ENCODE measurements around the gene CLMP. TPM values are rescaled to one million over a fixed set of nuclear protein-coding genes. Genes with fewer than 3 reads are reported as not detected.
"Not testable (repeated sequence)": the region's sequence is repeated elsewhere in the genome, so short reads cannot be mapped to it uniquely, and the experiment has no call there.

Gene CLMP
- total RNA-seq, 1 experiment from 2014 or later: not detected

GRCh38 chr11:123132881-123133280 lies 62.2 kb downstream of the CLMP start:
- CTCF ChIA-PET: no interaction called here
- Mint-ChIP-seq H3K27me3 (ENCODE audit: unreplicated experiment) (no peaks in the 10 kb centered on the region), H3K36me3 (ENCODE audit: insufficient read depth, unreplicated experiment) (no peaks in the 10 kb centered on the region), H3K27ac (ENCODE audit: unreplicated experiment) (no peak overlapping the region), H3K4me1 (ENCODE audit: low read depth, unreplicated experiment) (no peaks in the 10 kb centered on the region), H3K4me3 (ENCODE audit: low read depth, unreplicated experiment) (no peak overlapping the region), H3K9me3 (ENCODE audit: low read depth, unreplicated experiment) (no peaks in the 10 kb centered on the region)
- no peak for DNase-seq
- BruUV-seq (replicated peaks): no TSS peak
- intact Hi-C loops (cut with micrococcal nuclease; ENCODE audit: unreplicated experiment): no loop called here
- TF ChIP-seq, protein P1, sequence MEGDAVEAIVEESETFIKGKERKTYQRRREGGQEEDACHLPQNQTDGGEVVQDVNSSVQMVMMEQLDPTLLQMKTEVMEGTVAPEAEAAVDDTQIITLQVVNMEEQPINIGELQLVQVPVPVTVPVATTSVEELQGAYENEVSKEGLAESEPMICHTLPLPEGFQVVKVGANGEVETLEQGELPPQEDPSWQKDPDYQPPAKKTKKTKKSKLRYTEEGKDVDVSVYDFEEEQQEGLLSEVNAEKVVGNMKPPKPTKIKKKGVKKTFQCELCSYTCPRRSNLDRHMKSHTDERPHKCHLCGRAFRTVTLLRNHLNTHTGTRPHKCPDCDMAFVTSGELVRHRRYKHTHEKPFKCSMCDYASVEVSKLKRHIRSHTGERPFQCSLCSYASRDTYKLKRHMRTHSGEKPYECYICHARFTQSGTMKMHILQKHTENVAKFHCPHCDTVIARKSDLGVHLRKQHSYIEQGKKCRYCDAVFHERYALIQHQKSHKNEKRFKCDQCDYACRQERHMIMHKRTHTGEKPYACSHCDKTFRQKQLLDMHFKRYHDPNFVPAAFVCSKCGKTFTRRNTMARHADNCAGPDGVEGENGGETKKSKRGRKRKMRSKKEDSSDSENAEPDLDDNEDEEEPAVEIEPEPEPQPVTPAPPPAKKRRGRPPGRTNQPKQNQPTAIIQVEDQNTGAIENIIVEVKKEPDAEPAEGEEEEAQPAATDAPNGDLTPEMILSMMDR (IDR thresholded peaks at IDR 0.05; ENCODE audit: unreplicated experiment): no peak

GRCh38 chr11:123132034-123132766 lies 62.8 kb downstream of the CLMP start:
- H3K27ac Mint-ChIP-seq (ENCODE audit: unreplicated experiment); CTCF ChIA-PET; BruUV-seq (replicated peaks); DNase-seq; H3K4me3 Mint-ChIP-seq (ENCODE audit: low read depth, unreplicated experiment); intact Hi-C loops (cut with micrococcal nuclease; ENCODE audit: unreplicated experiment); H3K36me3 Mint-ChIP-seq (ENCODE audit: insufficient read depth, unreplicated experiment); H3K4me1 Mint-ChIP-seq (ENCODE audit: low read depth, unreplicated experiment); H3K27me3 Mint-ChIP-seq (ENCODE audit: unreplicated experiment); H3K9me3 Mint-ChIP-seq (ENCODE audit: low read depth, unreplicated experiment): not testable (repeated sequence)

- intact Hi-C loops (cut with micrococcal nuclease; ENCODE audit: unreplicated experiment): no loop called here
- H3K4me3 Mint-ChIP-seq (ENCODE audit: low read depth, unreplicated experiment): no peak overlapping the region
- BruUV-seq (replicated peaks): no TSS peak
- no peaks in the 10 kb centered on the region for H3K4me1 Mint-ChIP-seq (ENCODE audit: low read depth, unreplicated experiment)
- H3K27me3 Mint-ChIP-seq (ENCODE audit: unreplicated experiment): no peaks in the 10 kb centered on the region
- CTCF ChIA-PET: interaction anchor here (0.5 kb wide), 1 partner anchor 115 kb away, joined by 3 read pairs; no protein-coding TSS in a partner anchor
- H3K36me3 Mint-ChIP-seq (ENCODE audit: insufficient read depth, unreplicated experiment): no peaks in the 10 kb centered on the region
- no peaks in the 10 kb centered on the region for H3K9me3 Mint-ChIP-seq (ENCODE audit: low read depth, unreplicated experiment)
- TF ChIP-seq, protein P1 (IDR thresholded peaks at IDR 0.05; ENCODE audit: unreplicated experiment): no peak
- no peak for DNase-seq
- no peak overlapping the region for H3K27ac Mint-ChIP-seq (ENCODE audit: unreplicated experiment)
These were observed 65.1 kb downstream of the CLMP start for GRCh38 chr11:123129920-123130319.

- BruUV-seq (replicated peaks): no TSS peak
- Mint-ChIP-seq H3K4me1 (ENCODE audit: low read depth, unreplicated experiment) (peaks cover 12% of the 10 kb centered on the region), H3K36me3 (ENCODE audit: insufficient read depth, unreplicated experiment) (no peaks in the 10 kb centered on the region), H3K4me3 (ENCODE audit: low read depth, unreplicated experiment) (no peak overlapping the region), H3K9me3 (ENCODE audit: low read depth, unreplicated experiment) (no peaks in the 10 kb centered on the region), H3K27ac (ENCODE audit: unreplicated experiment) (no peak overlapping the region), H3K27me3 (ENCODE audit: unreplicated experiment) (no peaks in the 10 kb centered on the region)
- DNase-seq: no peak
- intact Hi-C loops (cut with micrococcal nuclease; ENCODE audit: unreplicated experiment): no loop called here
- CTCF ChIA-PET: no interaction called here
- TF ChIP-seq, protein P1 (IDR thresholded peaks at IDR 0.05; ENCODE audit: unreplicated experiment): no peak
These were observed 69.9 kb downstream of the CLMP start for GRCh38 chr11:123125169-123125568.

- Mint-ChIP-seq H3K4me1 (ENCODE audit: low read depth, unreplicated experiment) (peaks cover 20% of the 10 kb centered on the region), H3K27ac (ENCODE audit: unreplicated experiment) (no peak overlapping the region)
These were observed 72.2 kb downstream of the CLMP start for GRCh38 chr11:123122852-123123251.

More at GRCh38 chr11:123122852-123123251, 72.2 kb downstream of the CLMP start:
- no peak for DNase-seq
- intact Hi-C loops (cut with micrococcal nuclease; ENCODE audit: unreplicated experiment): no loop called here
- CTCF ChIA-PET: interaction anchor here (0.7 kb wide), 1 partner anchor 377 kb away, joined by 5 read pairs; no protein-coding TSS in a partner anchor
- Mint-ChIP-seq H3K9me3 (ENCODE audit: low read depth, unreplicated experiment) (no peaks in the 10 kb centered on the region), H3K36me3 (ENCODE audit: insufficient read depth, unreplicated experiment) (peaks cover 6% of the 10 kb centered on the region), H3K4me3 (ENCODE audit: low read depth, unreplicated experiment) (no peak overlapping the region), H3K27me3 (ENCODE audit: unreplicated experiment) (no peaks in the 10 kb centered on the region)
- no TSS peak for BruUV-seq (replicated peaks)
- TF ChIP-seq, protein P1 (IDR thresholded peaks at IDR 0.05; ENCODE audit: unreplicated experiment): no peak

Data from Calu3 (cell line).